Measurements from ENCODE around the gene ADGRB3. TPM values are rescaled to one million over a fixed set of nuclear protein-coding genes. Genes with fewer than 3 reads are reported as not detected.

ADGRB3 gene
- total RNA-seq, 1 donor from 2014 or later: 14.9 TPM

GRCh38 chr6:69012211-69012610 lies 377.1 kb downstream of the ADGRB3 start:
- no peaks in the 10 kb centered on the region for H3K4me1 Mint-ChIP-seq
- no peak overlapping the region for H3K4me3 Mint-ChIP-seq
- H3K9me3 Mint-ChIP-seq: no peaks in the 10 kb centered on the region
- TF ChIP-seq CTCF (IDR thresholded peaks at IDR 0.05; ENCODE audit: unreplicated experiment): no peak
- no peaks in the 10 kb centered on the region for H3K36me3 Mint-ChIP-seq
- DNase-seq (ENCODE audit: low spot score in 2 of 2, unreplicated experiment in 2 of 2): no peak
- no peaks in the 10 kb centered on the region for H3K27me3 Mint-ChIP-seq (ENCODE audit: low read depth)
- no peak overlapping the region for H3K27ac Mint-ChIP-seq

GRCh38 chr6:69012876-69013275 lies 377.8 kb downstream of the ADGRB3 start:
- H3K36me3 Mint-ChIP-seq: no peaks in the 10 kb centered on the region
- TF ChIP-seq CTCF (IDR thresholded peaks at IDR 0.05; ENCODE audit: unreplicated experiment): no peak
- no peak overlapping the region for H3K4me3 Mint-ChIP-seq
- no peaks in the 10 kb centered on the region for H3K9me3 Mint-ChIP-seq
- H3K4me1 Mint-ChIP-seq: no peaks in the 10 kb centered on the region
- H3K27me3 Mint-ChIP-seq (ENCODE audit: low read depth): no peaks in the 10 kb centered on the region
- DNase-seq (ENCODE audit: low spot score in 2 of 2, unreplicated experiment in 2 of 2): no peak
- H3K27ac Mint-ChIP-seq: no peak overlapping the region

GRCh38 chr6:69018906-69019305 lies 383.8 kb downstream of the ADGRB3 start:
- Mint-ChIP-seq H3K9me3 (no peaks in the 10 kb centered on the region), H3K4me3 (no peak overlapping the region), H3K4me1 (no peaks in the 10 kb centered on the region), H3K27me3 (ENCODE audit: low read depth) (no peaks in the 10 kb centered on the region), H3K27ac (no peak overlapping the region), H3K36me3 (no peaks in the 10 kb centered on the region)
- no peak for DNase-seq (ENCODE audit: low spot score in 2 of 2, unreplicated experiment in 2 of 2)
- no peak for TF ChIP-seq CTCF (IDR thresholded peaks at IDR 0.05; ENCODE audit: unreplicated experiment)

- Mint-ChIP-seq H3K4me3 (no peak overlapping the region), H3K4me1 (no peaks in the 10 kb centered on the region), H3K36me3 (no peaks in the 10 kb centered on the region), H3K9me3 (no peaks in the 10 kb centered on the region), H3K27ac (no peak overlapping the region), H3K27me3 (ENCODE audit: low read depth) (no peaks in the 10 kb centered on the region)
- TF ChIP-seq CTCF (IDR thresholded peaks at IDR 0.05; ENCODE audit: unreplicated experiment): no peak
- no peak for DNase-seq (ENCODE audit: low spot score in 2 of 2, unreplicated experiment in 2 of 2)
Observed at GRCh38 chr6:69019832-69020231, 384.8 kb downstream of the ADGRB3 start.

- Mint-ChIP-seq H3K27ac (no peak overlapping the region), H3K4me1 (no peaks in the 10 kb centered on the region), H3K9me3 (no peaks in the 10 kb centered on the region), H3K4me3 (no peak overlapping the region), H3K27me3 (ENCODE audit: low read depth) (no peaks in the 10 kb centered on the region), H3K36me3 (no peaks in the 10 kb centered on the region)
- no peak for DNase-seq (ENCODE audit: low spot score in 2 of 2, unreplicated experiment in 2 of 2)
- no peak for TF ChIP-seq CTCF (IDR thresholded peaks at IDR 0.05; ENCODE audit: unreplicated experiment)
Observed at GRCh38 chr6:69022993-69023392, 387.9 kb downstream of the ADGRB3 start.

GRCh38 chr6:69026243-69026642 lies 391.2 kb downstream of the ADGRB3 start:
- Mint-ChIP-seq H3K36me3 (no peaks in the 10 kb centered on the region), H3K9me3 (no peaks in the 10 kb centered on the region), H3K27ac (no peak overlapping the region), H3K4me3 (no peak overlapping the region), H3K27me3 (ENCODE audit: low read depth) (no peaks in the 10 kb centered on the region), H3K4me1 (no peaks in the 10 kb centered on the region)
- no peak for DNase-seq (ENCODE audit: low spot score in 2 of 2, unreplicated experiment in 2 of 2)
- TF ChIP-seq CTCF (IDR thresholded peaks at IDR 0.05; ENCODE audit: unreplicated experiment): no peak

Measured in mesothelial cell of epicardium (in vitro differentiated cells).